ENCODE measurements around the gene PEAK1. TPM values are rescaled to one million over a fixed set of nuclear protein-coding genes. Genes with fewer than 3 reads are reported as not detected.

Gene PEAK1
- total RNA-seq, 1 donor from 2014 or later = 34.2 TPM

DNA sequence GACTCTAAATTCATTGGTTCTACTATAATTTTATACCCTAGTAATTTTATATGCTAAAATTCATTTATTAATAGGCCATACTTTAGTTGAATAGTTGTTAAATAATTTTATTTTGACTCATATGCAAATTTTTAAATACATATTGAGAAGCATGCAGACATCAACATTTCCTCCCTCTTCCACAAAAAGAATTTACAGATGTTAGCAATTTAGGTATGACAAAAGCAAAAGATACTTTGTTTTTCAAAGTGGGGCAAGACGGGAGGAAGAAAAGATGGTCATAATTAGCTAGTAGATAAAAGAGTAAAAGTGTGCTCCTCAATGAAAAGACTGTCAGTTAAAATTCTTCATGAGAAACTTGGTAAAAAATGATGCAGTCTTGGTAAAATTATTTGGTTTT, 200.1 kb downstream of the PEAK1 start:
- ChIA-PET CTCF (no interaction called here), POLR2A (no interaction called here)
- Mint-ChIP-seq H3K27me3 (no peaks in the 10 kb centered on the region), H3K27ac (no peak overlapping the region), H3K9me3 (no peaks in the 10 kb centered on the region), H3K36me3 (ENCODE audit: low read depth) (peaks cover 10% of the 10 kb centered on the region), H3K4me3 (no peak overlapping the region), H3K4me1 (peaks cover 6% of the 10 kb centered on the region)
- intact Hi-C loops (cut with micrococcal nuclease) = no loop called here
- DNase-seq (no peak), ATAC-seq (ENCODE audit: low read depth) (no peak)
- TF ChIP-seq, protein P1, sequence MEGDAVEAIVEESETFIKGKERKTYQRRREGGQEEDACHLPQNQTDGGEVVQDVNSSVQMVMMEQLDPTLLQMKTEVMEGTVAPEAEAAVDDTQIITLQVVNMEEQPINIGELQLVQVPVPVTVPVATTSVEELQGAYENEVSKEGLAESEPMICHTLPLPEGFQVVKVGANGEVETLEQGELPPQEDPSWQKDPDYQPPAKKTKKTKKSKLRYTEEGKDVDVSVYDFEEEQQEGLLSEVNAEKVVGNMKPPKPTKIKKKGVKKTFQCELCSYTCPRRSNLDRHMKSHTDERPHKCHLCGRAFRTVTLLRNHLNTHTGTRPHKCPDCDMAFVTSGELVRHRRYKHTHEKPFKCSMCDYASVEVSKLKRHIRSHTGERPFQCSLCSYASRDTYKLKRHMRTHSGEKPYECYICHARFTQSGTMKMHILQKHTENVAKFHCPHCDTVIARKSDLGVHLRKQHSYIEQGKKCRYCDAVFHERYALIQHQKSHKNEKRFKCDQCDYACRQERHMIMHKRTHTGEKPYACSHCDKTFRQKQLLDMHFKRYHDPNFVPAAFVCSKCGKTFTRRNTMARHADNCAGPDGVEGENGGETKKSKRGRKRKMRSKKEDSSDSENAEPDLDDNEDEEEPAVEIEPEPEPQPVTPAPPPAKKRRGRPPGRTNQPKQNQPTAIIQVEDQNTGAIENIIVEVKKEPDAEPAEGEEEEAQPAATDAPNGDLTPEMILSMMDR (IDR thresholded peaks at IDR 0.05) = no peak

- H3K4me1 Mint-ChIP-seq = no peaks in the 10 kb centered on the region
- ChIA-PET CTCF (no interaction called here), POLR2A (no interaction called here)
- H3K9me3 Mint-ChIP-seq = peaks cover 4% of the 10 kb centered on the region
- intact Hi-C loops (cut with micrococcal nuclease) = no loop called here
- H3K4me3 Mint-ChIP-seq = no peak overlapping the region
- TF ChIP-seq, protein P1 (IDR thresholded peaks at IDR 0.05) = no peak
- H3K27me3 Mint-ChIP-seq = no peaks in the 10 kb centered on the region
- peaks cover 4% of the 10 kb centered on the region for H3K36me3 Mint-ChIP-seq (ENCODE audit: low read depth)
- DNase-seq (no peak), ATAC-seq (ENCODE audit: low read depth) (no peak)
- H3K27ac Mint-ChIP-seq = no peak overlapping the region
Observed at GRCh38 chr15:77209221-77209620, 210.7 kb downstream of the PEAK1 start.

GRCh38 chr15:77208241-77208640, 211.7 kb downstream of the PEAK1 start:
- ATAC-seq (ENCODE audit: low read depth) (no peak), DNase-seq (no peak)
- no peaks in the 10 kb centered on the region for H3K4me1 Mint-ChIP-seq
- ChIA-PET POLR2A (no interaction called here), CTCF (no interaction called here)
- no peaks in the 10 kb centered on the region for H3K27me3 Mint-ChIP-seq
- H3K27ac Mint-ChIP-seq = no peak overlapping the region
- peaks cover 4% of the 10 kb centered on the region for H3K9me3 Mint-ChIP-seq
- H3K36me3 Mint-ChIP-seq (ENCODE audit: low read depth) = peaks cover 7% of the 10 kb centered on the region
- TF ChIP-seq, protein P1 (IDR thresholded peaks at IDR 0.05) = no peak
- intact Hi-C loops (cut with micrococcal nuclease) = no loop called here
- H3K4me3 Mint-ChIP-seq = no peak overlapping the region

DNA sequence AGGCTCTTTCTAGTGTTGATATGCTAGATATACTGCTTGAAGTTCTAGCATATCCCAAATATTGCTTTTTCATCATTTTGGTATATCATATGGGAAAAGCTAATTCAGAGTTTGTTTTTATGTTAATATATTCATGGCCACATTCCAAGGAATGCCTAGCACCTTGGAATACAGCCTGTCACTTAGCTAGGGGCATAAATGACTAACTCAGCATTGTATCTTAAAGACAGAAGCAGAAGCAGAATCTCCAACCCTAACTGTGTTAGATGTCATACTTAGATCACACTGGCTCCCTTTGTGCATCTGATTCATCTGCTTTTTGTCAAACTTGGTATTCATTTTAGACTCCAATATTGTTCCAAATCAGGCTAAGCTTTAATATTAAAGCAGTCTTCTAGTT, 218.2 kb downstream of the PEAK1 start:
- no peak overlapping the region for H3K4me3 Mint-ChIP-seq
- ChIA-PET POLR2A (no interaction called here), CTCF (no interaction called here)
- DNase-seq = no peak
- peaks cover 9% of the 10 kb centered on the region for H3K9me3 Mint-ChIP-seq
- TF ChIP-seq, protein P1 (IDR thresholded peaks at IDR 0.05) = no peak
- peaks cover 24% of the 10 kb centered on the region for H3K36me3 Mint-ChIP-seq (ENCODE audit: low read depth)
- no peaks in the 10 kb centered on the region for H3K4me1 Mint-ChIP-seq
- no peak overlapping the region for H3K27ac Mint-ChIP-seq
- intact Hi-C loops (cut with micrococcal nuclease) = no loop called here
- no peak for ATAC-seq (ENCODE audit: low read depth)
- H3K27me3 Mint-ChIP-seq = no peaks in the 10 kb centered on the region

GRCh38 chr15:77196381-77196780, 223.5 kb downstream of the PEAK1 start:
- Mint-ChIP-seq H3K36me3 (ENCODE audit: low read depth) (peaks cover 26% of the 10 kb centered on the region), H3K27ac (no peak overlapping the region), H3K27me3 (no peaks in the 10 kb centered on the region), H3K9me3 (peaks cover 9% of the 10 kb centered on the region), H3K4me1 (peaks cover 10% of the 10 kb centered on the region), H3K4me3 (no peak overlapping the region)
- ATAC-seq (ENCODE audit: low read depth) (no peak), DNase-seq (no peak)
- intact Hi-C loops (cut with micrococcal nuclease) = no loop called here
- POLR2A ChIA-PET = no interaction called here
- CTCF ChIA-PET = interaction anchor here (0.8 kb wide), 1 partner anchor 347 kb away, joined by 3 read pairs; no protein-coding TSS in a partner anchor
- TF ChIP-seq, protein P1 (IDR thresholded peaks at IDR 0.05) = no peak
